MM.1S (cell line): ENCODE measurements around the gene PPME1.

Experiments
- EZH2phosphoT487 ChIP-seq: fragments of 300-600 bp; sonication (generic); IDR thresholded peaks from 2 replicates; pipeline ENCODE4 v1.6.1; 2018; ENCODE audit warnings: antibody characterized with exemption, low read length
- TF ChIP-seq, protein P1 (sequence below): fragments of 300-600 bp; sonication (generic); IDR thresholded peaks from 2 replicates; pipeline ENCODE4 v1.5.1; 2016; ENCODE audit warnings: antibody characterized with exemption, low read length, mixed read lengths

DNA sequence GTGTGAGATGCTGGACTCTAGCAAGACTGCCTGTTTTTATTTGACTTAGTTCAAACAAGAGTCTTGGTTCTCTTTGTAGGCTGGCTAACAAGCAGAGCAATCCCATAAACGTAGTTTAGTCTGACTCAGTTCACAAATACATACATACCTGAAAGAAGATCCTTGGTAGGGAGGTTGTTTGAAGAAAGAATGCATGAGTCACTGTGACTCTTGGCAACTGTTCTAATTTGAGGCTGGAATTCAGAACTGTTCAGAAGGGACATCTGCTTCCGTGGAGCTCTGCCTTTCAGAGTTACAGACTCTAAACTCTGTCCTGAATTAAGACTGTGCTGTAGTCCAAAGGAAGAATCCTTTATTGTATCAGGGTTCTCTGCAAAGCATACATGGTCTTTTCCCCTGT lies 32.5 kb upstream of the PPME1 start:
- TF ChIP-seq, protein P1, sequence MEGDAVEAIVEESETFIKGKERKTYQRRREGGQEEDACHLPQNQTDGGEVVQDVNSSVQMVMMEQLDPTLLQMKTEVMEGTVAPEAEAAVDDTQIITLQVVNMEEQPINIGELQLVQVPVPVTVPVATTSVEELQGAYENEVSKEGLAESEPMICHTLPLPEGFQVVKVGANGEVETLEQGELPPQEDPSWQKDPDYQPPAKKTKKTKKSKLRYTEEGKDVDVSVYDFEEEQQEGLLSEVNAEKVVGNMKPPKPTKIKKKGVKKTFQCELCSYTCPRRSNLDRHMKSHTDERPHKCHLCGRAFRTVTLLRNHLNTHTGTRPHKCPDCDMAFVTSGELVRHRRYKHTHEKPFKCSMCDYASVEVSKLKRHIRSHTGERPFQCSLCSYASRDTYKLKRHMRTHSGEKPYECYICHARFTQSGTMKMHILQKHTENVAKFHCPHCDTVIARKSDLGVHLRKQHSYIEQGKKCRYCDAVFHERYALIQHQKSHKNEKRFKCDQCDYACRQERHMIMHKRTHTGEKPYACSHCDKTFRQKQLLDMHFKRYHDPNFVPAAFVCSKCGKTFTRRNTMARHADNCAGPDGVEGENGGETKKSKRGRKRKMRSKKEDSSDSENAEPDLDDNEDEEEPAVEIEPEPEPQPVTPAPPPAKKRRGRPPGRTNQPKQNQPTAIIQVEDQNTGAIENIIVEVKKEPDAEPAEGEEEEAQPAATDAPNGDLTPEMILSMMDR: no peak
- no peak for TF ChIP-seq EZH2phosphoT487
